Measurements from ENCODE around the gene ZNG1B.
"Not testable (repeated sequence)": the region's sequence is repeated elsewhere in the genome, so short reads cannot be mapped to it uniquely, and the experiment has no call there.

The ZNG1B gene

DNA sequence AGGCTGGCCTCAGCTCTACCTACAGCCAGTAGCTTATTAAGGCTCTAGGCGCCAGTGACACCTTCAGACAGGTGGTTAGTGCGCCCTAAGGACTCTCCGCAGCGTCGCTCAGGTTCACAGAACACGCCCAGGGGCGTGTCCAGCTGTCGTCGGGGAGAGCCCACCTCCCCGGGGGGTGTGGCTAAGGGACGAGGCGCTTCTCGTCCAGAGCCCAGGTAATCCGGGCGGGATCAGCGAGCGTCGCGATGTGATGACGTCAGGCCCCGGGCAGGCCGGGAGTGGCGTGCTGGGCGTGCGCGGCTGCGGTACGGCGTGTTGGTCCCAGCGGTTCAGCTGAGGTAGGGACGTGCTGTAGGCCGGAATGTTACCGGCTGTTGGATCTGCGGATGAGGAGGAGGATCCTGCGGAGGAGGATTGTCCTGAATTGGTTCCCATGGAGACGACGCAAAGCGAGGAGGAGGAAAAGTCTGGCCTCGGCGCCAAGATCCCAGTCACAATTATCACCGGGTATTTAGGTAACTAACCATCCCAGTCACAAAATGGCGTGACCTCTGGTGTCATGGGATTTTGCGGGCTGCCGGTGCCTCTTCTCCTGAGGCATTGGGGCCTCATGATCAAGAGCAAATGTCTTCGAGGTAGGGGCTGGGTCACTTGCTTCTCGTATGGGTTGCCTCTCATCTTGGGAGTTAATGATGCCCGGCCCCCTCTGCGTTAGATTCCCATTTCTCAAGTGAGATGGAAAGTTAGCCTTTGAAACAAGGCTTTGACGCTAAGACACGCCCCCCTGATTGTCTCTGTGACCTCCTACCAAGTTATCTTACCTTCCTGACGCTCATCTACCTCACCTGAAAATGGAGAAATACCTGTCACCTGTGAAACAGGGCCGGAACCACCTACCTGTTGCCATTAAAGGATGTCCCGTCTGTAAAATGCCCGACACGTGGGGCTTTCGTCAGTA is at the start of gene ZNG1B:
Gene ZNG1B, plus strand, starts transcription at position 184 of the 958 bp plus-strand sequence. Its CDS starts 178 bp downstream, at position 362.
- peak; percentile 78 for DNase-seq (ENCODE audit: low read depth)

DNA sequence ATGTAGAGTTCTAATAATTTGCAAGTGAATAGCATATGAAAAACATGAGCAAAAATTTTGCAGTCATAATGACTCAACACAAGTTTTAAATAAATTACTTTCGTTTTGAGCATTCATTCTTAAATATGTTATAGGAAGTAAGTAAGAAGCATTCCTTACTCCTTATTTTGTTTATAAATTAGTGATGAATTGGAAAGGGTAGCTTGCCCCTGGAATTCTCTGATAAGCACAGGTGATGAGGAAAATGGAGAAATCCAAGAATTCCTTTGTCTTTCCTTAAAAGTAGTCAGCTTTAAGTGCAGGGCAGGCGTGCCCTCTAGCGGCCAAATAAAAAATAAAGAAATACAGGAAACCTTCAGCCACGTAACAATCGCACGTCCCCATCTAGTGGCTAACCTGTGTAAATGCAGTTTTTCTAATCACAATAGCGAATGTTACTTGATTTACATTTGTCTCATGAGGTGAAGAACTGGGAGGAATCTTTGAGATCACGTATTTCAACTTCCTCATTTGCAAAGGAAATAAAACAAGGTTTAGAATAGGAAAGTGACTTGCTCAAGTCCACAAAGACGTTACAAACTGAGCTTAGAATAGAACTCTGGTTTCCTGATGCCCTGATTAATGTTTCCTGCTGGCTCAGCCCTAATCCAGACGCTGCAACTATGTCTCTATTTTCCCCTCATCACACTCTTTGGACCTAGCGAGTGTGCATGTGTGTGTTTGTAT is 47.2 kb upstream of the ZNG1B start:
- peak; percentile 53 for DNase-seq (ENCODE audit: low read depth)

DNA sequence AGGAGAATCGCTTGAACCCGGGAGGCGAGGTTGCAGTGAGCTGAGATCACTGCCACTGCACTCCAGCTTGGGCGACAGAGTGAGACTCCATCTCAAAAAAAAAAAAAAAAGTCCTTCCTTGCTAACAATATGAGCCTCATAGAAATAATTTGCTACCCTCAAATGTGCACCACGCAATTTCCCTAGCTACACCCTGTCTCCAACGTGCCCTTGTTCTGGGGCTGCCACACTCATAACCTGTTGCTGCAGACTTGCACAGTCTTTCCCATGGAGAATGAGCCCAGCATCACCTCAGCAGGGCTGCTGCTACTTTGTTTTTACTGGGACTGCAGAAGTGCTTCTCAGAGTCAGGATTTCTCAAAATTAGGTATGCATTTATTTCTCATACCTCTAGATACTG is 46.4 kb upstream of the ZNG1B start:
- DNase-seq (ENCODE audit: low read depth) = no peak

DNA sequence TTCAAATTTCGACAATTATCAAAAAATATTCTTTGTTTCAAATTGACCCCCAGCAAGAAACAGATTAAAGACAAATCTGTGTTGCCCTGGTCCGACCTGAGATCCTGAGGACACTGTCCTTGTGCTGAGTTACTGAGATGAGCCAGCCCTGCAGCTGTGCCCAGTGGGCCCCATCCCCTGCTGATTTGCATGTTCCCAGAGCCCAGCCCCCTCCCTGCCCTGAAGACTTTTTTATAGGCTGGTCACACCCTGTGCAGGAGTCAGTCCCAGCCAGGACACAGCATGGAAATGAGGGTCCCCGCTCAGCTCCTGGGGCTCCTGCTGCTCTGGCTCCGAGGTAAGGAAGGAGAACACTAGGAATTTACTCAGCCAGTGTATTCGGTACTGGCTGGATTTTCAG is 31.4 kb upstream of the ZNG1B start:
- DNase-seq (ENCODE audit: low read depth) = no peak

DNA sequence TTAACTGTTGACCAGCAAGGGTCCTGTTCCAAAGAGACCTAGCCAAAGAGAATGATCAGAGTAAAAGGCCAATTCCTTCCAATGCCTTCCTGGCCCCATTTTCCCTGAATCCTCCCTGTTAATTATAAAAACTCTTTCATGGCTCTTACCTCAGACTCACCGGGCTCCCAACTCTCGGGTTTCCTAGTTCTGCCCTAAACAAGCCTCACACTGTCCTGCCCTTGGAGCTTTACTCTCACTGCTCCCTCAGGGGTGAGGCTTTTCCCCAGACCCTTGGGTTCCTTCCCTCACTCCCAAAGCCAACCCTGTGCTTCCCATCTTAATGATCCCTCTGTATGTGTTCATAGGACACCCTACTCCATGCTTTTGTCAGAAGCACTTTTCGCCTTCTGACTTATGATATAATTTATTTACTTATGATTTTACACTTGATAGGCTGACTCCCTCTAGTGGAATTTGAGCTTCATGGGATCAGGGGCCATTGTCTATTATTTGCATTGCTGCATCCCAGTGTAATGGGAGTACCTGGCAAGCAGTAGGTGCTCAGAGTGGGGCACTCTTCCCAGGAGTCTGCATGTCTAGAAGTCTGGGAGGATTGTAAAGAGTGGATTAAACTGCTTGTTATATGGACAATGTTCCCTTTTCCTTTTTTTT is 29.9 kb upstream of the ZNG1B start:
- DNase-seq (ENCODE audit: low read depth) = no peak

DNA sequence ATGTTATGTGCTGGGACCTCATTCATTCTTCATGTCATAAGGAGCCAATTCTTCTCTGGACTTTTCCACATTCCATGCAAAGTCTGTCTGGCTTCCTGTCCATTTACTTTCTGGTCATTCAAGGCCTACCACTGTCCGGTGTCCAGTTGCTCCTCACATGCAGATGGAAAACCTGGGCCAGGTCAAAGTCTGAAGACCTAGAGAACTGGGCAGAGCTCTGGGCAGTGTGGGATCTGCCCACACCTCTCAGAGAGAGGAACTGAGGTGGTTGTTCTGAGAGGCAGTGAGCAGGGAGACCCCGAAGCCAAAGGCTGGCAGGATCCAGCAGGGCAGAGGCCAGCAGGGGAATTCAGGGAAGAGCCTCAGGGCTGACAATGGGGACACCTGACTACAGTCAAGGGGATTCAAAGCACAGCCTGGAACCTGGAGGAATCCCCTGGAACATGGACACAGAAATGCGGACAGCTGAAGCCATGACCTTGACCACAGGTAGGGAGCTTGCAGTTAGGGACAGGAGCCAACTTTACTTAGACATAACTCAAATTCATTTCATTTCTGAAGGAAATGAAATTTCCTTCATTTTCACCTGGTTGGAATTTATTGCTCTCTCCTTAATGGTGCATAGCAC is 25.7 kb upstream of the ZNG1B start:
- not testable (repeated sequence) for DNase-seq (ENCODE audit: low read depth)

DNA sequence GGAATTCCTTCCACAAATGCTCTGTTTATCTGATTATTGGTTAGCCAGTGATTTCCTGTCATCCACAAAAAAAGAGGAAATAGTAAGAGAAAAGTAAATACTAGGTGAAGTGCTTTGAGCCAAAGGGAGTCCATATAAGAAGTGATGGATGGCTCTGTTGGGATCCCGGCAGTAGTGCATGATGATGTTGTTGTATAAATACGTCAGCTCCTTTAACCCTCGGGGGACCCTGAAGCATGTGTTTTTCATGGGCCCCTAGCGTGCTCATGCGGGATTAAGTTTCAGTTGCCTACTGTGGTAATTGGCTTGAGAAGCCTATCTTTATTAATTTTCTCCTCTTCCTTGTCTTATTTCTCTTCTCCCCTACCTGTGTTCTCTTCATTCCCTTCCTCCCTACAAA is 24.7 kb upstream of the ZNG1B start:
- not testable (repeated sequence) for DNase-seq (ENCODE audit: low read depth)

DNA sequence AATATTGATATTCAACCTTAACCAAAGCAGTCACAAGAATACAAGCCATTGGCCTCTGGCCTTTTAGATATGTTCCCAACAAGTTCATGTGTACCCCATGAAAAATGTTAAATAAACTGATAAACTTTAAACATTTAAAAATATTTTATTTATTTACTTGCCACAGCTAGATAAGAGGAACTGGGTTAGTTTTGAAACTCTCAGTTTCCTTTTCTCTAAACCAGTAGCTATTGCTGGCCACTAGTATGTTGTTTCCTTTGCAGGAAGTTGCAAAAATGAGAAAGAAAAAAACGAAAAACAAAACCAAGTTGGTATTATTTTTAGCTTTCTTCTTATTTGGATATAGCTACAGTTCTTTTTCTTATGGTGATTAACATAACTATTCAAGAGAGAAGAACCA is 5.7 kb upstream of the ZNG1B start:
- not testable (repeated sequence) for DNase-seq (ENCODE audit: low read depth)

DNA sequence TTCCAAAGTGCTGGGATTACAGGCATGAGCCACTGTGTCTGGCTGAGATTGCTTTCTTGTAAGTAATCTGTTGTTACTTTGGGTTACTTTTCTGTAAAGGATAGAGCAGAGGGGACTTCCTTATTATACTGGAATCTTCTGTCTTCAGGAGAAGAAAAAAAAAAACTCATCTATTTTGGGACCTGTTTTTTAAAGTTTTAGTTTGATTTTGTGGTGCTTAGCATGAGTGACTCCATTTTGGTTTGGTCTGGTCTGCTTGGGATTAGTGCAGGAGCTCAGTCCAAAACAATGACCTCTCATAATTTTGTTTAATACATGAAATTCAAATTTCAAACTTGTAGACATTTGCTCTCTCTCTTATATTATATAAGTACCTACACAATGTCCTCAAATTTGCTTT is 4.0 kb upstream of the ZNG1B start:
- DNase-seq (ENCODE audit: low read depth) = not testable (repeated sequence)

DNA sequence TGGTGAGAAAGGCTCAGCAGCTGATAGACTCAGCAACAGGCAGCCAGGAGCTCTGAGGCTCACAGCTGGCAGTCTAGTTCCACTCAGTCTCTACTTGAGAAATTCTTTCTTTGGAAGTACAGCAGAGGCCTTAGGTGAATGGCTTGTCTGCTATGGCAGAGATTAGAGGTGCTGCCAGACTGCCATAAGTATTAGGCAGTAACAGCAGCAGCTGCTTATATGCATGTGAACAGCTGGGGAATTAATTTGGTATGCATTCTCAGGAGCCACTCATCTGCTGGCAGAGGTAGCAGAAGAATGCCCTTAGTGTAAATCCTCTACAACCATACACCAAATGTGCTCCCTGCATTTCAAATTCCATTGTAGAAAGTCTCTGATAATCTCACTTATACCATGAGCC is 28.3 kb downstream of the ZNG1B start:
- DNase-seq (ENCODE audit: low read depth) = not testable (repeated sequence)

DNA sequence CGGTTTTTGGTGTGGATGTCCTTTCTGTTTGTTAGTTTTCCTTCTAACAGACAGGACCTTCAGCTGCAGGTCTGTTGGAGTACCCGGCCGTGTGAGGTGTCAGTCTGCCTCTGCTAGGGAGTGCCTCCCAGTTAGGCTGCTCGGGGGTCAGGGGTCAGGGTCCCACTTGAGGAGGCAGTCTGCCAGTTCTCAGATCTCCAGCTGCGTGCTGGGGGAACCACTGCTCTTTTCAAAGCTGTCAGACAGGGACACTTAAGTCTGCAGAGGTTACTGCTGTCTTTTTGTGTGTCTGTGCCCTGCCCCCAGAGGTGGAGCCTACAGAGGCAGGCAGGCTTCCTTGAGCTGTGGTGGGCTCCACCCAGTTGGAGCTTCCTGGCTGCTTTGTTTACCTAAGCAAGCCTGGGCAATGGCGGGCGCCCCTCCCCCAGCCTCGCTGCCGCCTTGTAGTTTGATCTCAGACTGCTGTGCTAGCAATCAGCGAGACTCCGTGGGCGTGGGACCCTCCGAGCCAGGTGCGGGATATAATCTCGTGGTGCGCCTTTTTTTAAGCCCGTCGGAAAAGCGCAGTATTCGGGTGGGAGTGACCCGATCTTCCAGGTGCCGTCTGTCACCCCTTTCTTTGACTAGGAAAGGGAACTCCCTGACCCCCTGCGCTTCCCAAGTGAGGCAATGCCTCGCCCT is 39.3 kb downstream of the ZNG1B start:
- DNase-seq (ENCODE audit: low read depth) = not testable (repeated sequence)

DNA sequence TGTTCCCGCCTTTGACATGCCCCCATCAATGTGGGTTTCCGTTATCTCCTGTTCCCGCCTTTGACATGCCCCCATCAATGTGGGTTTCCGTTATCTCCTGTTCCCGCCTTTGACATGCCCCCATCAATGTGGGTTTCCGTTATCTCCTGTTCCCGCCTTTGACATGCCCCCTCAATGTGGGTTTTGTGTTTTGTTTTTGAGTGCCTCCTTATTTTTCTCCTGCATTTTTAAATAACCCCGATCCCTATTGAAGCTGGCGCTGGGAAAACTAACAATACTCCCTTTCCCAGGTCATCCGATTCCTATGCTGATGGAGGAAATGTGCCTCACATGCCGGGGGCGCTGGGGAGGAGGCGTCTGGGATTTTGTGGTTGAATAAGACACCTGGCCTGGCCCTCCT is 59.0 kb downstream of the ZNG1B start:
- not testable (repeated sequence) for DNase-seq (ENCODE audit: low read depth)

DNA sequence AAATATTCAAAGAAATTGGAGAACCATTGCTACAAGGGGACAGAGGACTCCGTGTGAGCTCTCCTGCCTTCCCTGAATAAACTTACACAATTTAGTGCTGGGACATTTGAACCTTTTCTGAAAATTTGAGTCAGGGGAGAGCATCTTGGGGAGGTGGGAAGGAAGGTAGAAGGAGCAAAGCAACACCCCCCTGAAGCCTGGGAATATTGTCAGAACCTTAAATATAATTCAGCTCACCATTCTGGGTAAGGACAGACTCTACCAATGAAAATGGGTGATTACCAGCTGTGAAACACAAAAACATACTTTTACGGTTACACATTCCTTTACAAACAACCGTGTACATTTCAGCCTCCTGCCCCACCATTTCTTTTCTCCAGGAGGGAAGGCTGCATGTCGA is 60.9 kb downstream of the ZNG1B start, which contains the start of gene FOXD4L1:
Gene FOXD4L1, plus strand, starts transcription at position 301 of the 400 bp plus-strand sequence. CDS start 592 bp downstream, outside the sequence.
- DNase-seq (ENCODE audit: low read depth) = not testable (repeated sequence)

DNA sequence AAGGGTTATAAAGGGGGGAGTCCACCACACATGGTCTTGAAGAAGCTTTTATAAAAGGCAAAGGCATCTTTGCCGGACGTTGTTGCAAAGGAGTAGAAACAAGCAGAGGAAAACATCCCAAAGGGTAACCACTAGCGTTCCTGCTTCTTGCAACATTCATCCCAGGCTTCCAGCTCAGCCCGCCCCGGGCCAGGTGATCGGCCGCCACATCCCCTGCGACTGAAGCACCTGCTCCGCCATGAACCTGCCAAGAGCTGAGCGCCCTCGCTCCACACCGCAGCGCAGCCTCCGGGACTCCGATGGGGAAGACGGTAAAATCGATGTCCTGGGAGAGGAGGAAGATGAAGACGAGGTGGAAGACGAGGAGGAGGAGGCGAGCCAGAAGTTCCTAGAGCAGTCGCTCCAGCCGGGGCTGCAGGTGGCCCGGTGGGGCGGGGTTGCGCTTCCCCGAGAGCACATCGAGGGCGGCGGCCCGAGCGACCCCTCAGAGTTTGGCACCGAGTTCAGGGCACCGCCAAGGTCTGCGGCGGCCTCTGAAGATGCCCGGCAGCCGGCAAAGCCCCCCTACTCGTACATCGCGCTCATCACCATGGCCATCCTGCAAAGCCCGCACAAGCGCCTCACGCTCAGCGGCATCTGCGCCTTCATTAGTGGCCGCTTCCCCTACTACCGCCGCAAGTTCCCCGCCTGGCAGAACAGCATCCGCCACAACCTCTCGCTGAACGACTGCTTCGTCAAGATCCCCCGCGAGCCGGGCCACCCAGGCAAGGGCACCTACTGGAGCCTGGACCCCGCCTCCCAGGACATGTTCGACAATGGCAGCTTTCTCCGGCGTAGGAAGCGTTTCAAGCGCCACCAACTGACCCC is 61.8 kb downstream of the ZNG1B start:
- DNase-seq (ENCODE audit: low read depth) = not testable (repeated sequence)

DNA sequence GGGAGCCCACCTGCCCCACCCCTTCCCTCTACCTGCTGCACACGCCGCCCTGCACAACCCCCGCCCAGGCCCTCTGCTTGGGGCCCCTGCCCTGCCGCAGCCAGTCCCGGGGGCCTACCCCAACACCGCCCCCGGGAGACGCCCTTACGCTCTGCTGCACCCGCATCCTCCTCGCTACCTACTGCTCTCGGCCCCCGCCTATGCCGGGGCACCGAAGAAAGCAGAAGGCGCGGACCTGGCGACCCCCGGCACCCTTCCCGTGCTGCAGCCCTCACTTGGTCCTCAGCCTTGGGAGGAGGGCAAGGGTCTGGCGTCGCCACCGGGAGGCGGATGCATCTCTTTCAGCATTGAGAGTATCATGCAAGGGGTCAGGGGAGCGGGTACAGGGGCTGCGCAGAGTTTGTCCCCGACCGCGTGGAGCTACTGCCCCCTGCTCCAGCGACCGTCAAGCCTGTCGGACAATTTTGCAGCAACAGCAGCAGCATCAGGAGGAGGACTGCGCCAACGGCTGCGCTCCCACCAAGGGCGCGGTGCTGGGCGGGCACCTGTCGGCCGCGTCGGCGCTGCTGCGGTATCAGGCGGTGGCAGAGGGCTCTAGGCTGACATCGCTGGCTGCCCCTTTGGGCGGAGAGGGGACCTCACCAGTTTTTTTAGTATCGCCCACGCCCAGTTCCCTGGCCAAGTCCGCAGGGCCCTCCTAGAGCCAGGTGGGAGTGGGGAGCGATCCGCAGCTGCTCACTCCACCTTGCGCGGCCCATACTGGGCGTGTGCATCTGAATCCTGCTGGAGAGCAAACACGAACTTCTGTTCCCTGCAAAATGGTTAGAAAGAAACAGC is 62.6 kb downstream of the ZNG1B start:
- not testable (repeated sequence) for DNase-seq (ENCODE audit: low read depth)

DNA sequence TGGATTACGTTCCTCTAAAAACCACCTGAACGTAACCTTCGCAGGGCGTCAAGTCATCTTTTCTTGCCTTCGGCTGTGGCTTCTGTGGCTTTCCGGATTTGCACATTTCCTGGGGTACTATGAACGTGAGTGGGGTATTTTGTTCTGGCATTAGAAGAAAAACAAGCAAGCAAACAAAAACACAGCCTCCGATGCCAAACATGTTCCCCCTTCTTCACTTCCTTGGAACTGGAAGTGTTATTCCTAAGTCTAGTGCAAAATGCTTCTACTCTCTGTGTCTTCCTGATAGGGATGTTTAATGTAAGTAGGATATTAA is 63.2 kb downstream of the ZNG1B start:
- not testable (repeated sequence) for DNase-seq (ENCODE audit: low read depth)

DNA sequence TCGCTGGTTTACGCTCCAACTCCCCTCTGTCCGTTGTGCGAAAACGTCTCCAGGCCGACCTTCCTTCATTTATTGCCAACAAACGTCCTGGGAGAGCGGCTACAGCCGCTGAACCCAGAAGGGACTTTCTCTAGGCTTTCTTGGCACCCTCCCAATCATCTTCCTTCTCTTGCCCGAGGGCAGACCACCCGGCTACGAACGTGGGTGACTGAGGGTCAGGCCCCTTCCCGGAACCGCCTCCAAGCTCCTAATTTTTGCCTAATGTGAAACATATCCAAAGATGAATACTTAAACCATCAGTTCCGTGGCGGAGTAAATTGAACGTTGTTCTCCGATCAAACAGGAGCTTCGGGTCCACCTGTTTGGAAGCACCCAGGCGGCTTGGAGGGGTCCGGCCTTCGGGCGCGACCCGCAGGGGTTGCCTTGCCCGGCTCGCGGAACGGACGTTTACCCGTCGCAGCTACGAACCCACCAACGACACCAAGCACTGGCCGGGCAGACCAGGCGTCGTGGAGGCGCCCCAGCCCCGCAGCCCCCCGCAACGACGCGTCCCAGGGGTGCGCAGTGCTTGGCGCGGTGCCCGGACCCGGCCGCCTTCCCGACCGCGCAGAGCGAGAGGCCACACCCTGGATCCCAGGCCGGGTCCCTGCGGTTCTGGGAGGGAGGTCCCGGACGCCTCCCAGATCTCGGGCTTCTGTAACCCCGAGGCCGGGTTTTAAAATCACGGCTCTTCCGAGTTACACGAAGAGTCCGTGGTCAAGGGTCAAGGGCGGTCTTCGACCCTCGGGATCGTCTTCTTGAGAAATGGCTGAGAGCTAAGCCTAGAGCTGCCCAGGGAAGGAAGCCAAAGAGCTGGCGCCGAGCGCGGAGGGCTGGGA is 65.0 kb downstream of the ZNG1B start:
- not testable (repeated sequence) for DNase-seq (ENCODE audit: low read depth)

All from stimulated activated CD4-positive, alpha-beta T cell treated with anti-CD3 and anti-CD28 coated beads, Interleukin-2, amount 100 ng/mL, for 4 hours (primary cell).